Right atrium auricular region (tissue), 2 donors: ENCODE data around the gene ARL16. TPM values are rescaled to one million over a fixed set of nuclear protein-coding genes. Genes with fewer than 3 reads are reported as not detected.

Experiments used
- DNase-seq: peaks from one replicate; pipeline ENCODE4 v3.0.0-alpha.2; 2019; ENCODE audit warnings: low spot score
- H3K27ac ChIP-seq, 2 donors: fragments of 200-600 bp; sonication (generic); 1 replicate in 1 of 2; 2 replicates in 1 of 2; pipeline ENCODE4 v1.5.1; 2016 to 2019
- H3K27me3 ChIP-seq, 2 donors: fragments of 200-600 bp; sonication (generic); one replicate each; pipeline versions ENCODE4 v1.5.1 to v1.6.0; 2017 to 2019
- H3K36me3 ChIP-seq: fragments of 200-600 bp; sonication (generic); one replicate; pipeline ENCODE4 v1.5.1; 2016
- H3K4me1 ChIP-seq, 2 donors: fragments of 200-600 bp; sonication (generic); one replicate each; pipeline versions ENCODE4 v1.5.1 to v1.6.0; 2017 to 2019
- H3K4me3 ChIP-seq, 2 donors: fragments of 200-600 bp; sonication (generic); 1 replicate in 1 of 2; 2 replicates in 1 of 2; pipeline ENCODE4 v1.5.1; 2017 to 2019; ENCODE audit warnings: mild to moderate bottlenecking in 1 of 2, moderate library complexity in 1 of 2
- H3K9me3 ChIP-seq, 2 donors: fragments of 200-600 bp; sonication (generic); one replicate each; pipeline ENCODE4 v1.5.1; 2019
- CTCF ChIP-seq, 2 donors: fragments of 200-600 bp; sonication (generic); IDR thresholded peaks; one replicate each; pipeline ENCODE4 v1.5.1; 2019; ENCODE audit warnings: antibody characterized with exemption in 2 of 2
- total RNA-seq, 2 donors: library from RNA; depleted of rRNA; stranded (reverse); fragments of >200 nt; gene quantifications; one replicate each; pipeline ENCODE4 v1.1.0, GENCODE V29; 2016

The ARL16 gene
- total RNA-seq, 2 donors from 2014 or later: 20.3 to 22.2 TPM

GRCh38 chr17:81656835-81657234, 26.8 kb downstream of the ARL16 start:
- DNase-seq: no peak
- Histone ChIP-seq H3K4me1 (no peaks in the 10 kb centered on the region), H3K27me3 (no peaks in the 10 kb centered on the region), H3K27ac (no peak overlapping the region), H3K9me3 (no peaks in the 10 kb centered on the region), H3K4me3 (no peak overlapping the region), H3K36me3 (no peaks in the 10 kb centered on the region)
- no peak for TF ChIP-seq CTCF (IDR thresholded peaks at IDR 0.05)

GRCh38 chr17:81656118-81656743, 27.4 kb downstream of the ARL16 start, which contains the start of gene PDE6G:
PDE6G (minus strand) TSS chr17:81656542; CDS start chr17:81653305, 3,237 bp downstream.
- Histone ChIP-seq H3K27ac (no peak within 1 kb of the TSS), H3K9me3 (no peaks in the 10 kb centered on the region), H3K4me3 (no peak within 1 kb of the TSS), H3K36me3 (no peaks in the 10 kb centered on the region), H3K27me3 (no peaks in the 10 kb centered on the region), H3K4me1 (no peaks in the 10 kb centered on the region)
- DNase-seq: no peak
- no peak for TF ChIP-seq CTCF (IDR thresholded peaks at IDR 0.05)

GRCh38 chr17:81655378-81656117, 28.0 kb downstream of the ARL16 start:
- no peak for DNase-seq
- H3K4me3 ChIP-seq: no peak overlapping the region
- H3K27ac ChIP-seq: no peak overlapping the region
- no peak for TF ChIP-seq CTCF (IDR thresholded peaks at IDR 0.05)
- H3K9me3 ChIP-seq: no peaks in the 10 kb centered on the region
- H3K36me3 ChIP-seq: no peaks in the 10 kb centered on the region
- H3K27me3 ChIP-seq: no peaks in the 10 kb centered on the region
- H3K4me1 ChIP-seq: no peaks in the 10 kb centered on the region

- peaks cover 4 to 8% of the 10 kb centered on the region in 2 donors for H3K27me3 ChIP-seq
- no peak for DNase-seq
- no peak for TF ChIP-seq CTCF (IDR thresholded peaks at IDR 0.05)
- H3K27ac ChIP-seq: no peak overlapping the region
- H3K36me3 ChIP-seq: no peaks in the 10 kb centered on the region
- no peak overlapping the region for H3K4me3 ChIP-seq
- no peaks in the 10 kb centered on the region for H3K4me1 ChIP-seq
- peaks cover 0 to 6% of the 10 kb centered on the region in 2 donors for H3K9me3 ChIP-seq
These were observed 30.5 kb downstream of the ARL16 start for GRCh38 chr17:81652906-81653771.

DNA sequence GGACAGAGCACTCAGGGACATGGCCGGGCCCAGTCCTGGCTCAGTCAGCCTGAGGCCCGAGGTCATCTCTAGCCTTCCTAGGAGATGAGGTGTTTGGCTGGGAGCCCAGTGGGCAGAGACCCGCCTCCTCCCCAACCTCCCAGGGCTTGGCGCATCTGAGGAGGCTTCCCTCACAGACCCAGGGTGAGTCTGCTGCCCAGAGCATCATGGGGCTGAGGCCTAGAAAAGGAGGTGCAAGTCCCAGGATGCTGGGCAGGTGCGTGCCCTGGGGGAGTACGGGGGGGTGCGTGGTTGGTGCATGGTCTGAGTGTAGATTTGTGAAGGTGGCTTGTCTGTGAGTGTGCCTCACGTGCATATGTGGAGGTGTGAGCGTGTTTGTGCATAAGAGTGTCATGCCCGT, 31.9 kb downstream of the ARL16 start:
- Histone ChIP-seq H3K4me1 (no peaks in the 10 kb centered on the region), H3K27me3 (peaks cover 4 to 9% of the 10 kb centered on the region in 2 donors), H3K9me3 (peaks cover 0 to 6% of the 10 kb centered on the region in 2 donors), H3K27ac (no peak overlapping the region), H3K36me3 (no peaks in the 10 kb centered on the region), H3K4me3 (no peak overlapping the region)
- no peak for TF ChIP-seq CTCF (IDR thresholded peaks at IDR 0.05)
- no peak for DNase-seq
